Upper lobe of left lung (tissue), 4 donors: Measurements from ENCODE around the gene KIRREL3.

Experiments used
- EP300 ChIP-seq, 4 donors: sonication (generic); formaldehyde crosslinking; IDR thresholded peaks; one replicate each; pipeline ENCODE4 v1.5.1; 2017; ENCODE audit warnings: antibody characterized with exemption in 4 of 4, control low read depth in 2 of 4
- POLR2A ChIP-seq, 4 donors: fragments of 450-650 bp; IDR thresholded peaks; one replicate each; pipeline ENCODE4 v1.5.1; 2016 to 2017; ENCODE audit warnings: antibody characterized with exemption in 4 of 4, mild to moderate bottlenecking in 2 of 4
- TF ChIP-seq, protein P1 (sequence below), 6 experiments: fragments of 450-650 bp in 4 of 6; fragments of 200-600 bp in 2 of 6; sonication (generic) in 2 of 6; IDR thresholded peaks; one replicate each; pipeline ENCODE4 v1.5.1; 2016 to 2019; ENCODE audit warnings: antibody characterized with exemption in 6 of 6

DNA sequence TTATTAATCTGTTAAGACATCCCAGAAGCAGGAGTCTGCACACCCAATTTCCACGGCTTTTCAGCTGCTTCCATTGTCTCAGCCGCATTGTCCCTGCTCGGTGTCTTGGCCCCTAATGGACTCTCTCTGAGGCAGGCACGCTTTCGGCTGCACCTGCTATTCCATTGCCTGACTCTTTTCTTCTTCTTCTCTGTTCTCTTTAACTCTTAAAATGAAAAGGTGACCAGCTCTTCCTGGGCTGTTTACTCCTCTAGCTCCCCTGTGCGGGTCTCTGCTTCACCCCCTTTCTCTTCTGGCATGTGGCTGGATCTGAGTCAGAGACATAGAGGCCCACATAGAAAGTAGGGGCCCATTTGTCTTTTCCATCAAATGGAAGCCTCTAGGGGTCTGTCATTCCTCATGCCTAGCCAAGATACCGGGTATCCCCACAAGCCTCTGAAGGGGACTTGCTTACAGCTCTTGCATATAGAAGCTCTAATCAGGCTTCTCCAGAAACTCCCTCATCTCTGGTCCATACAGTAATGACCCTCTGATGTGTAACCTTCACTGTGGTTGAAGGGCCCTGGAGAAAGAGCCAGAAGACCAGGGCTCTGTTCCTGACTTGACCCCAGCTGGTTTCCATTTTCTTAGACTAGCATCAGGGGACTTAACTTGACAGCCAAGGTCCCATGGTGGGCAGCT, 401.2 kb downstream of the KIRREL3 start:
- TF ChIP-seq, protein P1, sequence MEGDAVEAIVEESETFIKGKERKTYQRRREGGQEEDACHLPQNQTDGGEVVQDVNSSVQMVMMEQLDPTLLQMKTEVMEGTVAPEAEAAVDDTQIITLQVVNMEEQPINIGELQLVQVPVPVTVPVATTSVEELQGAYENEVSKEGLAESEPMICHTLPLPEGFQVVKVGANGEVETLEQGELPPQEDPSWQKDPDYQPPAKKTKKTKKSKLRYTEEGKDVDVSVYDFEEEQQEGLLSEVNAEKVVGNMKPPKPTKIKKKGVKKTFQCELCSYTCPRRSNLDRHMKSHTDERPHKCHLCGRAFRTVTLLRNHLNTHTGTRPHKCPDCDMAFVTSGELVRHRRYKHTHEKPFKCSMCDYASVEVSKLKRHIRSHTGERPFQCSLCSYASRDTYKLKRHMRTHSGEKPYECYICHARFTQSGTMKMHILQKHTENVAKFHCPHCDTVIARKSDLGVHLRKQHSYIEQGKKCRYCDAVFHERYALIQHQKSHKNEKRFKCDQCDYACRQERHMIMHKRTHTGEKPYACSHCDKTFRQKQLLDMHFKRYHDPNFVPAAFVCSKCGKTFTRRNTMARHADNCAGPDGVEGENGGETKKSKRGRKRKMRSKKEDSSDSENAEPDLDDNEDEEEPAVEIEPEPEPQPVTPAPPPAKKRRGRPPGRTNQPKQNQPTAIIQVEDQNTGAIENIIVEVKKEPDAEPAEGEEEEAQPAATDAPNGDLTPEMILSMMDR (IDR thresholded peaks at IDR 0.05) = no peak
- TF ChIP-seq POLR2A (IDR thresholded peaks at IDR 0.05) (no peak), EP300 (IDR thresholded peaks at IDR 0.05) (no peak)
